ENCODE measurements around the gene ZNF329.
A peak's percentile ranks its signal among the peaks of the same experiment; 100 is the strongest.

ZNF329 gene

GRCh38 chr19:58150328-58150921 is at the start of gene ZNF329:
Gene ZNF329 (minus strand): TSS chr19:58150789. CDS start chr19:58129503, 21,286 bp downstream.
- peak; percentile 88 to 92 for DNase-seq
- peak; percentile 60 for TF ChIP-seq POLR2A (IDR thresholded peaks at IDR 0.05; ENCODE audit: low read length)
- no peak for TF ChIP-seq GATA1 (IDR thresholded peaks at IDR 0.05; ENCODE audit: low read depth, low read length)

DNA sequence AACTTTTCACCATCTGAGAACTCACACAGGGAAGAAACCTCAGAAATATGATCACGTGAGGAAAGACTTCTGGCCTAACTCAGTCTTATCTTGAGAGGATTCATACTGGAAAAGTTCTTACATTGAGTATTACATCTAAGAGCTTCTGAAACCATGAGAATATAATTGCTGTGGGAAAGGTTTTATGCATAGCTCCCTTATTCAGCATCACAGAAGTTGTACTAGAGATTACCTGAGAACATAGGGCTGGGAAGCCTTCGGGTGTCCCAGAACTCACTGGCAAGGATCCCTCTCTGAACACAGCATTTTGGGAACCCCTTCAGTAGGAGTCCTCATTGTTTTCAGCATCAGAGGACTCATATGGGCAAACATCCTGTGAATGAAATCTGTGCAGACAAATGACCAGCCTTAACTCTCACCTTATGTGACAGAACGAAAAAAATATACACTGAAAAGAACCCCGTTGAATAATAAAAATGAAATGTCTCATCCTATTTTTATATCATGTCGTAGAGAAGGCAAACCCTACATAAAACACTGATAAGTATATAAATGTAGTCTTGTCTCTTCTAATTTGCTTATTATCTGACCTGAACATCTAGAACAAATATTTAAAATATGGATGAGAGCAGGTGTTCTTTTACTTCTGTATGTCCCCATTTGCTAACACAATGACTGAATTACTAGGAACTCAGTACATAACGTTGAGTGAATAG is 46.5 kb upstream of the ZNF329 start:
- DNase-seq, result peak; percentile 58 to 61
- no peak for TF ChIP-seq POLR2A (IDR thresholded peaks at IDR 0.05; ENCODE audit: low read length)
- no peak for TF ChIP-seq GATA1 (IDR thresholded peaks at IDR 0.05; ENCODE audit: low read depth, low read length)

DNA sequence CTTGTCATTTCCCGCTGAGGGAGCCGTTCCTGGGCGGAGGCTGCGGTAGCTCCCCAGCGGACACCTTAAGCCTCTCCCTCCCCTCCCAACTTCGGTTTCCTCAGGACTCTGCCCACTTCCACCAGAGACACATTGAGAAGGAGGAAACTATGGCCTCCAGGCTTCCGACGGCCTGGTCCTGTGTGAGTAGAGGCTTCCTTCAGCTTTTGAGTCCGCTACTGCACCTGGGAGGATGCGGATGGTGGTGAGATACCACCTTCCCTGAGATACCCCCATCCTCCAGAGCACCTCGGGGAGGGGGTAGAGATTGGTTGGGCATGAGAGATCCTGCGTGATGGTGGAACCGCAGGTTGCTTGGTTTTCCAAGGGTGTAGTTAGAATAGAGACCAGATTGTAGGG is 33.2 kb upstream of the ZNF329 start:
- DNase-seq, result no peak
- TF ChIP-seq GATA1 (IDR thresholded peaks at IDR 0.05; ENCODE audit: low read depth, low read length), result no peak
- no peak for TF ChIP-seq POLR2A (IDR thresholded peaks at IDR 0.05; ENCODE audit: low read length)

- TF ChIP-seq POLR2A (IDR thresholded peaks at IDR 0.05; ENCODE audit: low read length) (peak; percentile 90), GATA1 (IDR thresholded peaks at IDR 0.05; ENCODE audit: low read depth, low read length) (no peak)
- DNase-seq, result peak; percentile 96
Measured at GRCh38 chr19:58182989-58183816, 32.6 kb upstream of the ZNF329 start, which contains the start of gene ZNF274. Gene ZNF274 (plus strand): TSS chr19:58183061. CDS start chr19:58183966, 905 bp downstream.

DNA sequence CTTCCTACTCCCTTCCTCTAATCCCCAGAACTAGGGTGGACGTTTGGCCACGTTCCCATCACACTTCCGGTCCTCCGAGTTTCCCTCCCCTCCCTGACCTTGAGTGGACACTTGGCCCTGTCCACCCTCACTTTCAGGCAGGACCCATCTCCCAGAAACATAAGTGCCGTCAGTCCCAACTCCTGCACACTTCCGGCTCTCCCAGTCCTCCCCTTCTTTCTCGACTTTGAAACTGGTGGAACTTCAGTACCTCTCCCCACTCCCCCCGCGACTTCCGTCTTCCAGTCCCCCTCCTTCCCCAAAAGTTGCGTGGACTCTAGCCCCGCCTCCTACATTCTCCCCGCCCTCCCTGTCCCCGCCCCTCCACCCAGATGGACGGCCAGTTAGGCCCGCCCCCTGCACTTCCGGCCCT is 32.0 kb upstream of the ZNF329 start:
- no peak for TF ChIP-seq GATA1 (IDR thresholded peaks at IDR 0.05; ENCODE audit: low read depth, low read length)
- TF ChIP-seq POLR2A (IDR thresholded peaks at IDR 0.05; ENCODE audit: low read length), result no peak
- DNase-seq, result no peak

DNA sequence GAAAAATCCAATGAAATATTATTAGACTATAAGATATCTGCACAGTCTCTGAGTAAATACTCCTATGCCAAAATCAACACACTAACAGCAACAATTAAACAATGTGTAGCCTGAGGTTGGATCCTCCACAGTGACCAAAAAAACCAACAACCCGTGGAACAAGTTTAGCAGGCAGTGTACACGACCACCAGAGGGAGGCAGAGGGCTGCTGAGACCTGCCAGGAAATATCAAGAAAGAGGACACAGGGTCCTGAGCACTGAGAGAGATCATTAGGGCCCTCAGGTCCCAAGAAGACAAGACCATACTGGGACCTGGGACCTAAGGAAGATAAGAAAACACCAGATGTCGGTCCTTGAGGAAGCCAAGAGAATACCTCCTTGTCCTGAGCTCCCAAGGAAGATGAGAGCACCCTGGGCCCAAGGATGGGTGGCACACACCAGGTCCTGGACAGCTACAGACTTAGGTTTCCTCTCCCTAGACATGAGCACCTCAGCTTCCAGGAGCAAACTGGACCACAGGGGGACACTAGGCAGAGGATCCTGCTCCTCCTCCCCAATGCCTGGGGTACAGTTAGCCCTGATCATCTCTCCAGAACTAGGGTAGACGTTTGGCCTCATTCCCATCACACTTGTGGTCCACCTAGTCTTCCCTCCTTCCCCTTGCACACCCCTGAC is 31.4 kb upstream of the ZNF329 start:
- no peak for TF ChIP-seq POLR2A (IDR thresholded peaks at IDR 0.05; ENCODE audit: low read length)
- TF ChIP-seq GATA1 (IDR thresholded peaks at IDR 0.05; ENCODE audit: low read depth, low read length), result no peak
- peak; percentile 86 to 89 for DNase-seq

- no peak for DNase-seq
- no peak for TF ChIP-seq POLR2A (IDR thresholded peaks at IDR 0.05; ENCODE audit: low read length)
- TF ChIP-seq GATA1 (IDR thresholded peaks at IDR 0.05; ENCODE audit: low read depth, low read length), result no peak
Measured at GRCh38 chr19:58170860-58171259, 20.3 kb upstream of the ZNF329 start.

GRCh38 chr19:58166708-58167280 is 16.2 kb upstream of the ZNF329 start:
- no peak for TF ChIP-seq GATA1 (IDR thresholded peaks at IDR 0.05; ENCODE audit: low read depth, low read length)
- TF ChIP-seq POLR2A (IDR thresholded peaks at IDR 0.05; ENCODE audit: low read length), result no peak
- peak in 1 of 2 experiments; percentile 20 for DNase-seq

- no peak for DNase-seq
- TF ChIP-seq POLR2A (IDR thresholded peaks at IDR 0.05; ENCODE audit: low read length), result no peak
- TF ChIP-seq GATA1 (IDR thresholded peaks at IDR 0.05; ENCODE audit: low read depth, low read length), result no peak
Measured at GRCh38 chr19:58166268-58166667, 15.7 kb upstream of the ZNF329 start.

- no peak for TF ChIP-seq GATA1 (IDR thresholded peaks at IDR 0.05; ENCODE audit: low read depth, low read length)
- TF ChIP-seq POLR2A (IDR thresholded peaks at IDR 0.05; ENCODE audit: low read length), result no peak
- DNase-seq, result no peak
Measured at GRCh38 chr19:58157045-58157728, 6.6 kb upstream of the ZNF329 start.

- peak; percentile 91 to 95 for DNase-seq
- TF ChIP-seq POLR2A (IDR thresholded peaks at IDR 0.05; ENCODE audit: low read length), result peak; percentile 62
- TF ChIP-seq GATA1 (IDR thresholded peaks at IDR 0.05; ENCODE audit: low read depth, low read length), result no peak
Measured at GRCh38 chr19:58154679-58155648, 4.4 kb upstream of the ZNF329 start.

DNA sequence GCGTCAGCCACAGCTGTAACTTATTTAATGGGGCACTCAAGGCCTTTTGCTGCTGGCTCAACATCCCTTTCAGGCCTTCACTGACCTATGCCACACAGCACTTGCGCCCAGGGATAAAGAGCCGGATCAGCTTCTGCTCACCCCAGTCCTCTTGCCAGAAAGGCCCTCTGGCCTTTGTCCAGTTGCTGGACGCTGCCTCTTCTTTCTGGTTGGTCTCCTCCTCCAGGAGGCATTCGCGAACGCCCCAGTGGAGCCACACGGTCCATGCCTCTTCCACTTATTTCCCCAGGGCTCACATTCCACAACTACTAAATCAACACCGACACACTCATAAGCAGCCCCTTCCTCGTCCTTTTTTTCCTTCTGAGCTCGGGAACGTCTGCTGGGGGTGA is 3.7 kb upstream of the ZNF329 start:
- TF ChIP-seq GATA1 (IDR thresholded peaks at IDR 0.05; ENCODE audit: low read depth, low read length), result no peak
- no peak for TF ChIP-seq POLR2A (IDR thresholded peaks at IDR 0.05; ENCODE audit: low read length)
- DNase-seq, result peak; percentile 26 to 30
